ENCODE data around the gene CNOT6L.

Gene CNOT6L

GRCh38 chr4:77845400-77845799 is 26.2 kb upstream of the CNOT6L start:
- Histone ChIP-seq H2AFZ (ENCODE audit: low read depth, low read length) (no peak overlapping the region), H3K4me1 (ENCODE audit: insufficient read depth, low read length) (no peaks in the 10 kb centered on the region), H3K27me3 (ENCODE audit: insufficient read depth, low read length) (no peaks in the 10 kb centered on the region), H3K36me3 (ENCODE audit: insufficient read depth, low read length) (no peaks in the 10 kb centered on the region), H3K9me3 (ENCODE audit: low read length) (no peaks in the 10 kb centered on the region), H3K4me3 (ENCODE audit: low read length) (no peak overlapping the region)

GRCh38 chr4:77844363-77844762 is 25.2 kb upstream of the CNOT6L start:
- no peaks in the 10 kb centered on the region for H3K36me3 ChIP-seq (ENCODE audit: insufficient read depth, low read length)
- no peak overlapping the region for H2AFZ ChIP-seq (ENCODE audit: low read depth, low read length)
- no peaks in the 10 kb centered on the region for H3K4me1 ChIP-seq (ENCODE audit: insufficient read depth, low read length)
- no peaks in the 10 kb centered on the region for H3K27me3 ChIP-seq (ENCODE audit: insufficient read depth, low read length)
- H3K9me3 ChIP-seq (ENCODE audit: low read length): no peaks in the 10 kb centered on the region
- H3K4me3 ChIP-seq (ENCODE audit: low read length): no peak overlapping the region

- H3K27me3 ChIP-seq (ENCODE audit: insufficient read depth, low read length): no peaks in the 10 kb centered on the region
- no peaks in the 10 kb centered on the region for H3K36me3 ChIP-seq (ENCODE audit: insufficient read depth, low read length)
- H2AFZ ChIP-seq (ENCODE audit: low read depth, low read length): peak overlapping the region; percentile 36
- H3K9me3 ChIP-seq (ENCODE audit: low read length): no peaks in the 10 kb centered on the region
- H3K4me3 ChIP-seq (ENCODE audit: low read length): no peak overlapping the region
- H3K4me1 ChIP-seq (ENCODE audit: insufficient read depth, low read length): no peaks in the 10 kb centered on the region
Observed at GRCh38 chr4:77843628-77844027, 24.5 kb upstream of the CNOT6L start.

GRCh38 chr4:77834403-77834802 is 15.2 kb upstream of the CNOT6L start:
- H3K4me3 ChIP-seq (ENCODE audit: low read length): no peak overlapping the region
- H3K27me3 ChIP-seq (ENCODE audit: insufficient read depth, low read length): no peaks in the 10 kb centered on the region
- no peaks in the 10 kb centered on the region for H3K36me3 ChIP-seq (ENCODE audit: insufficient read depth, low read length)
- H3K4me1 ChIP-seq (ENCODE audit: insufficient read depth, low read length): no peaks in the 10 kb centered on the region
- no peak overlapping the region for H2AFZ ChIP-seq (ENCODE audit: low read depth, low read length)
- no peaks in the 10 kb centered on the region for H3K9me3 ChIP-seq (ENCODE audit: low read length)

GRCh38 chr4:77833126-77833724 is 14.1 kb upstream of the CNOT6L start:
- Histone ChIP-seq H3K36me3 (ENCODE audit: insufficient read depth, low read length) (no peaks in the 10 kb centered on the region), H3K9me3 (ENCODE audit: low read length) (no peaks in the 10 kb centered on the region), H2AFZ (ENCODE audit: low read depth, low read length) (no peak overlapping the region), H3K27me3 (ENCODE audit: insufficient read depth, low read length) (no peaks in the 10 kb centered on the region), H3K4me1 (ENCODE audit: insufficient read depth, low read length) (no peaks in the 10 kb centered on the region), H3K4me3 (ENCODE audit: low read length) (no peak overlapping the region)

- no peaks in the 10 kb centered on the region for H3K4me1 ChIP-seq (ENCODE audit: insufficient read depth, low read length)
- H3K27me3 ChIP-seq (ENCODE audit: insufficient read depth, low read length): no peaks in the 10 kb centered on the region
- no peaks in the 10 kb centered on the region for H3K36me3 ChIP-seq (ENCODE audit: insufficient read depth, low read length)
- H3K4me3 ChIP-seq (ENCODE audit: low read length): no peak overlapping the region
- no peak overlapping the region for H2AFZ ChIP-seq (ENCODE audit: low read depth, low read length)
- H3K9me3 ChIP-seq (ENCODE audit: low read length): no peaks in the 10 kb centered on the region
Observed at GRCh38 chr4:77827343-77827742, 8.2 kb upstream of the CNOT6L start.

GRCh38 chr4:77826275-77826674 is 7.1 kb upstream of the CNOT6L start:
- H3K4me3 ChIP-seq (ENCODE audit: low read length): no peak overlapping the region
- H3K9me3 ChIP-seq (ENCODE audit: low read length): no peaks in the 10 kb centered on the region
- peaks cover 2% of the 10 kb centered on the region for H3K4me1 ChIP-seq (ENCODE audit: insufficient read depth, low read length)
- no peaks in the 10 kb centered on the region for H3K36me3 ChIP-seq (ENCODE audit: insufficient read depth, low read length)
- no peaks in the 10 kb centered on the region for H3K27me3 ChIP-seq (ENCODE audit: insufficient read depth, low read length)
- H2AFZ ChIP-seq (ENCODE audit: low read depth, low read length): no peak overlapping the region

- no peaks in the 10 kb centered on the region for H3K36me3 ChIP-seq (ENCODE audit: insufficient read depth, low read length)
- H3K4me3 ChIP-seq (ENCODE audit: low read length): no peak overlapping the region
- no peaks in the 10 kb centered on the region for H3K27me3 ChIP-seq (ENCODE audit: insufficient read depth, low read length)
- peaks cover 13% of the 10 kb centered on the region for H3K4me1 ChIP-seq (ENCODE audit: insufficient read depth, low read length)
- H3K9me3 ChIP-seq (ENCODE audit: low read length): no peaks in the 10 kb centered on the region
- H2AFZ ChIP-seq (ENCODE audit: low read depth, low read length): no peak overlapping the region
Observed at GRCh38 chr4:77821775-77822174, 2.6 kb upstream of the CNOT6L start.

- H3K9me3 ChIP-seq (ENCODE audit: low read length): no peaks in the 10 kb centered on the region
- H3K4me3 ChIP-seq (ENCODE audit: low read length): peak overlapping the region; percentile 95
Observed at GRCh38 chr4:77820649-77821561, 1.7 kb upstream of the CNOT6L start.

GRCh38 chr4:77819843-77820648 is 878 bp upstream of the CNOT6L start:
- H3K27me3 ChIP-seq (ENCODE audit: insufficient read depth, low read length): no peaks in the 10 kb centered on the region
- H3K36me3 ChIP-seq (ENCODE audit: insufficient read depth, low read length): no peaks in the 10 kb centered on the region
- peak overlapping the region; percentile 95 for H2AFZ ChIP-seq (ENCODE audit: low read depth, low read length)
- H3K4me1 ChIP-seq (ENCODE audit: insufficient read depth, low read length): peaks cover 13% of the 10 kb centered on the region
- no peaks in the 10 kb centered on the region for H3K9me3 ChIP-seq (ENCODE audit: low read length)
- peak overlapping the region; percentile 95 for H3K4me3 ChIP-seq (ENCODE audit: low read length)

More at GRCh38 chr4:77820649-77821561, 1.7 kb upstream of the CNOT6L start:
- no peaks in the 10 kb centered on the region for H3K36me3 ChIP-seq (ENCODE audit: insufficient read depth, low read length)
- H3K4me1 ChIP-seq (ENCODE audit: insufficient read depth, low read length): peaks cover 13% of the 10 kb centered on the region
- no peaks in the 10 kb centered on the region for H3K27me3 ChIP-seq (ENCODE audit: insufficient read depth, low read length)
- peak overlapping the region; percentile 95 for H2AFZ ChIP-seq (ENCODE audit: low read depth, low read length)

- Histone ChIP-seq H3K9me3 (ENCODE audit: low read length) (no peaks in the 10 kb centered on the region), H3K4me1 (ENCODE audit: insufficient read depth, low read length) (peaks cover 13% of the 10 kb centered on the region), H3K27me3 (ENCODE audit: insufficient read depth, low read length) (no peaks in the 10 kb centered on the region), H3K36me3 (ENCODE audit: insufficient read depth, low read length) (no peaks in the 10 kb centered on the region), H2AFZ (ENCODE audit: low read depth, low read length) (peak overlapping the region; percentile 95), H3K4me3 (ENCODE audit: low read length) (peak overlapping the region; percentile 95)
Observed at GRCh38 chr4:77819404-77819842, 255 bp upstream of the CNOT6L start.

- peak overlapping the region; percentile 65 for H2AFZ ChIP-seq (ENCODE audit: low read depth, low read length)
- peaks cover 13% of the 10 kb centered on the region for H3K4me1 ChIP-seq (ENCODE audit: insufficient read depth, low read length)
- H3K4me3 ChIP-seq (ENCODE audit: low read length): peak overlapping the region; percentile 95
- H3K9me3 ChIP-seq (ENCODE audit: low read length): no peaks in the 10 kb centered on the region
- H3K36me3 ChIP-seq (ENCODE audit: insufficient read depth, low read length): no peaks in the 10 kb centered on the region
- no peaks in the 10 kb centered on the region for H3K27me3 ChIP-seq (ENCODE audit: insufficient read depth, low read length)
Observed at GRCh38 chr4:77818073-77818601, 1.0 kb downstream of the CNOT6L start.

Measured in neuron (in vitro differentiated cells).